Stimulated activated CD4-positive, alpha-beta T cell treated with anti-CD3 and anti-CD28 coated beads, Interleukin-15, amount 100 ng/mL, for 48 hours (primary cell): ENCODE results near the gene DNAH17.

Experiments
- DNase-seq, 2 donors: peaks; one replicate each; pipeline ENCODE4 v3.0.0-alpha.2; 2020; ENCODE audit warnings: low read depth in 2 of 2

DNAH17 gene

GRCh38 chr17:78495634-78496033, 81.6 kb downstream of the DNAH17 start:
- no peak for DNase-seq

GRCh38 chr17:78494696-78495330, 82.4 kb downstream of the DNAH17 start:
- DNase-seq: no peak

GRCh38 chr17:78493853-78494695, 83.1 kb downstream of the DNAH17 start:
- DNase-seq: no peak

GRCh38 chr17:78493450-78493849, 83.7 kb downstream of the DNAH17 start:
- DNase-seq: no peak

GRCh38 chr17:78492116-78492799, 84.9 kb downstream of the DNAH17 start:
- DNase-seq: no peak

- no peak for DNase-seq
These were observed 85.7 kb downstream of the DNAH17 start for GRCh38 chr17:78491236-78492115.

GRCh38 chr17:78490673-78491072, 86.5 kb downstream of the DNAH17 start:
- DNase-seq: no peak

- no peak for DNase-seq
These were observed 87.0 kb downstream of the DNAH17 start for GRCh38 chr17:78490156-78490555.

GRCh38 chr17:78488867-78489634, 88.1 kb downstream of the DNAH17 start:
- DNase-seq: no peak

GRCh38 chr17:78488156-78488555, 89.0 kb downstream of the DNAH17 start:
- no peak for DNase-seq

- DNase-seq: no peak
These were observed 90.1 kb downstream of the DNAH17 start for GRCh38 chr17:78486946-78487680.

- DNase-seq: no peak
These were observed 90.9 kb downstream of the DNAH17 start for GRCh38 chr17:78486228-78486802.

- DNase-seq: no peak
These were observed 91.7 kb downstream of the DNAH17 start for GRCh38 chr17:78485290-78486168.

GRCh38 chr17:78484271-78485246, 92.6 kb downstream of the DNAH17 start:
- peak; percentile 21 to 78 for DNase-seq

- no peak for DNase-seq
These were observed 97.8 kb downstream of the DNAH17 start for GRCh38 chr17:78479369-78479768.

- DNase-seq: no peak
These were observed 98.4 kb downstream of the DNAH17 start for GRCh38 chr17:78478757-78479297.
